ENCODE data around the gene STK11. TPM values are rescaled to one million over a fixed set of nuclear protein-coding genes. Genes with fewer than 3 reads are reported as not detected.
A peak's percentile ranks its signal among the peaks of the same experiment; 100 is the strongest.

The STK11 gene
- total RNA-seq, 1 donor from 2014 or later: 64.8 TPM

GRCh38 chr19:1163283-1163933, 42.2 kb upstream of the STK11 start:
- no peak for DNase-seq (ENCODE audit: extremely low spot score, unreplicated experiment)
- H3K36me3 Mint-ChIP-seq: no peaks in the 10 kb centered on the region
- no peak for TF ChIP-seq CTCF (conservative IDR thresholded peaks at IDR 0.05)
- H3K27me3 Mint-ChIP-seq: no peaks in the 10 kb centered on the region
- peaks cover 4% of the 10 kb centered on the region for H3K4me1 Mint-ChIP-seq (ENCODE audit: unreplicated experiment)
- no peaks in the 10 kb centered on the region for H3K9me3 Mint-ChIP-seq
- H3K4me3 Mint-ChIP-seq: no peak overlapping the region
- no peak overlapping the region for H3K27ac Mint-ChIP-seq

- Mint-ChIP-seq H3K27me3 (no peaks in the 10 kb centered on the region), H3K36me3 (no peaks in the 10 kb centered on the region), H3K9me3 (no peaks in the 10 kb centered on the region), H3K27ac (no peak overlapping the region), H3K4me3 (no peak overlapping the region), H3K4me1 (ENCODE audit: unreplicated experiment) (peaks cover 7% of the 10 kb centered on the region)
- no peak for DNase-seq (ENCODE audit: extremely low spot score, unreplicated experiment)
- no peak for TF ChIP-seq CTCF (conservative IDR thresholded peaks at IDR 0.05)
These were observed 41.5 kb upstream of the STK11 start for GRCh38 chr19:1163934-1164683.

- H3K9me3 Mint-ChIP-seq: no peaks in the 10 kb centered on the region
- H3K4me1 Mint-ChIP-seq (ENCODE audit: unreplicated experiment): peaks cover 12% of the 10 kb centered on the region
- H3K4me3 Mint-ChIP-seq: no peak overlapping the region
- DNase-seq (ENCODE audit: extremely low spot score, unreplicated experiment): no peak
- H3K36me3 Mint-ChIP-seq: no peaks in the 10 kb centered on the region
- TF ChIP-seq CTCF (conservative IDR thresholded peaks at IDR 0.05): no peak
- no peak overlapping the region for H3K27ac Mint-ChIP-seq
- H3K27me3 Mint-ChIP-seq: no peaks in the 10 kb centered on the region
These were observed 40.7 kb upstream of the STK11 start for GRCh38 chr19:1164684-1165531.

GRCh38 chr19:1166872-1167573, 38.6 kb upstream of the STK11 start:
- no peak for DNase-seq (ENCODE audit: extremely low spot score, unreplicated experiment)
- Mint-ChIP-seq H3K27ac (peak overlapping the region; percentile 80), H3K4me1 (ENCODE audit: unreplicated experiment) (peaks cover 21% of the 10 kb centered on the region), H3K36me3 (peaks cover 8% of the 10 kb centered on the region), H3K9me3 (no peaks in the 10 kb centered on the region), H3K4me3 (peak overlapping the region; percentile 34), H3K27me3 (no peaks in the 10 kb centered on the region)
- no peak for TF ChIP-seq CTCF (conservative IDR thresholded peaks at IDR 0.05)

All from type B pancreatic cell (in vitro differentiated cells).